Chondrocyte (in vitro differentiated cells): ENCODE data around the gene ERP44. TPM values are rescaled to one million over a fixed set of nuclear protein-coding genes. Genes with fewer than 3 reads are reported as not detected.

Source experiments
- DNase-seq: peaks from one replicate; pipeline ENCODE4 v3.0.0; 2021; ENCODE audit warnings: mixed read lengths, low spot score
- H3K27ac Mint-ChIP-seq: one replicate; pipeline ENCODE4 v1.8.0; 2021; ENCODE audit warnings: mild to moderate bottlenecking, moderate library complexity, mixed read lengths; ENCODE audit not compliant: unreplicated experiment
- H3K27me3 Mint-ChIP-seq: 2 replicates; pipeline ENCODE4 v1.8.0; 2021; ENCODE audit warnings: low read depth, mixed read lengths
- H3K36me3 Mint-ChIP-seq: 2 replicates; pipeline ENCODE4 v1.8.0; 2021; ENCODE audit warnings: low read depth, mixed read lengths
- H3K4me1 Mint-ChIP-seq: 2 replicates; pipeline ENCODE4 v1.8.0; 2021; ENCODE audit warnings: low read depth, mild to moderate bottlenecking, mixed read lengths
- H3K4me3 Mint-ChIP-seq: one replicate; pipeline ENCODE4 v1.8.0; 2021; ENCODE audit warnings: mild to moderate bottlenecking, moderate library complexity, mixed read lengths; ENCODE audit not compliant: unreplicated experiment
- H3K9me3 Mint-ChIP-seq: 2 replicates; pipeline ENCODE4 v1.8.0; 2021; ENCODE audit warnings: low read depth, mixed read lengths
- total RNA-seq: library from RNA; stranded (reverse); gene quantifications from 3 replicates; pipeline ENCODE4 v1.2.1, GENCODE V29; 2021
- TF ChIP-seq, protein P1 (sequence below): fragments of 200-600 bp; sonication (generic); IDR thresholded peaks from 2 replicates; pipeline ENCODE4 v1.5.0; 2021; ENCODE audit warnings: antibody characterized with exemption, mild to moderate bottlenecking, moderate library complexity

ERP44 gene
- total RNA-seq, 1 donor from 2014 or later: 16.6 TPM

GRCh38 chr9:100108559-100108958, 9.8 kb upstream of the ERP44 start:
- Mint-ChIP-seq H3K36me3 (peaks cover 4% of the 10 kb centered on the region), H3K27me3 (no peaks in the 10 kb centered on the region), H3K27ac (no peak overlapping the region), H3K9me3 (no peaks in the 10 kb centered on the region), H3K4me3 (no peak overlapping the region), H3K4me1 (peaks cover 16% of the 10 kb centered on the region)
- TF ChIP-seq, protein P1, sequence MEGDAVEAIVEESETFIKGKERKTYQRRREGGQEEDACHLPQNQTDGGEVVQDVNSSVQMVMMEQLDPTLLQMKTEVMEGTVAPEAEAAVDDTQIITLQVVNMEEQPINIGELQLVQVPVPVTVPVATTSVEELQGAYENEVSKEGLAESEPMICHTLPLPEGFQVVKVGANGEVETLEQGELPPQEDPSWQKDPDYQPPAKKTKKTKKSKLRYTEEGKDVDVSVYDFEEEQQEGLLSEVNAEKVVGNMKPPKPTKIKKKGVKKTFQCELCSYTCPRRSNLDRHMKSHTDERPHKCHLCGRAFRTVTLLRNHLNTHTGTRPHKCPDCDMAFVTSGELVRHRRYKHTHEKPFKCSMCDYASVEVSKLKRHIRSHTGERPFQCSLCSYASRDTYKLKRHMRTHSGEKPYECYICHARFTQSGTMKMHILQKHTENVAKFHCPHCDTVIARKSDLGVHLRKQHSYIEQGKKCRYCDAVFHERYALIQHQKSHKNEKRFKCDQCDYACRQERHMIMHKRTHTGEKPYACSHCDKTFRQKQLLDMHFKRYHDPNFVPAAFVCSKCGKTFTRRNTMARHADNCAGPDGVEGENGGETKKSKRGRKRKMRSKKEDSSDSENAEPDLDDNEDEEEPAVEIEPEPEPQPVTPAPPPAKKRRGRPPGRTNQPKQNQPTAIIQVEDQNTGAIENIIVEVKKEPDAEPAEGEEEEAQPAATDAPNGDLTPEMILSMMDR: no peak
- DNase-seq: no peak

GRCh38 chr9:100106616-100107015, 7.8 kb upstream of the ERP44 start:
- H3K36me3 Mint-ChIP-seq: peaks cover 4% of the 10 kb centered on the region
- H3K4me1 Mint-ChIP-seq: peaks cover 12% of the 10 kb centered on the region
- H3K27ac Mint-ChIP-seq: no peak overlapping the region
- DNase-seq: no peak
- H3K27me3 Mint-ChIP-seq: no peaks in the 10 kb centered on the region
- TF ChIP-seq, protein P1: no peak
- no peaks in the 10 kb centered on the region for H3K9me3 Mint-ChIP-seq
- no peak overlapping the region for H3K4me3 Mint-ChIP-seq

- no peaks in the 10 kb centered on the region for H3K9me3 Mint-ChIP-seq
- H3K4me1 Mint-ChIP-seq: peaks cover 5% of the 10 kb centered on the region
- no peaks in the 10 kb centered on the region for H3K27me3 Mint-ChIP-seq
- H3K4me3 Mint-ChIP-seq: no peak overlapping the region
- peaks cover 1% of the 10 kb centered on the region for H3K36me3 Mint-ChIP-seq
- H3K27ac Mint-ChIP-seq: no peak overlapping the region
- no peak for DNase-seq
- TF ChIP-seq, protein P1: no peak
These were observed 7.1 kb upstream of the ERP44 start for GRCh38 chr9:100105861-100106260.

GRCh38 chr9:100104314-100104713, 5.5 kb upstream of the ERP44 start:
- H3K4me3 Mint-ChIP-seq: no peak overlapping the region
- H3K36me3 Mint-ChIP-seq: peaks cover 1% of the 10 kb centered on the region
- DNase-seq: no peak
- H3K4me1 Mint-ChIP-seq: peaks cover 6% of the 10 kb centered on the region
- TF ChIP-seq, protein P1: no peak
- no peak overlapping the region for H3K27ac Mint-ChIP-seq
- H3K27me3 Mint-ChIP-seq: no peaks in the 10 kb centered on the region
- H3K9me3 Mint-ChIP-seq: no peaks in the 10 kb centered on the region

DNA sequence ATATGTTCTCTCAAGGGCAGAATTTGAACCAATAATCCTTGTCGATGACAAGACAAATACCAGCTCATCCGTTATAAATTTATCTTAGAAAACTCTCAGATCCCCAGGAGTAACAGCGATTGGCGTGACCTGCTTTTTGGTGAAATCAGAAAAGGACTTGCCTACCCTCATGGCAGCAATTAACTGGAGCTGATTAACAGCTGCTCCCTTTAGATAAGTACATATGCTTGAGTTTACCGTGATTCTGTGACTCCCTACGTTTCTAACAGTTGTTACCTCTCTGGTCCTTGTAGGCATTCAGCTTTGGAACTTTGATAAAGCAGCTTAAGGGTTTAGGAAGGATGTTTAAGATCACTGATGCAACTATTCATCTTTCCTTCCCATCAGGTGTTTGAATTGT, 2.8 kb upstream of the ERP44 start:
- H3K36me3 Mint-ChIP-seq: no peaks in the 10 kb centered on the region
- H3K27ac Mint-ChIP-seq: no peak overlapping the region
- H3K27me3 Mint-ChIP-seq: no peaks in the 10 kb centered on the region
- TF ChIP-seq, protein P1: no peak
- DNase-seq: no peak
- H3K9me3 Mint-ChIP-seq: no peaks in the 10 kb centered on the region
- H3K4me1 Mint-ChIP-seq: peaks cover 19% of the 10 kb centered on the region
- no peak overlapping the region for H3K4me3 Mint-ChIP-seq
